ENCODE measurements around the gene MTMR6.

MTMR6 gene

DNA sequence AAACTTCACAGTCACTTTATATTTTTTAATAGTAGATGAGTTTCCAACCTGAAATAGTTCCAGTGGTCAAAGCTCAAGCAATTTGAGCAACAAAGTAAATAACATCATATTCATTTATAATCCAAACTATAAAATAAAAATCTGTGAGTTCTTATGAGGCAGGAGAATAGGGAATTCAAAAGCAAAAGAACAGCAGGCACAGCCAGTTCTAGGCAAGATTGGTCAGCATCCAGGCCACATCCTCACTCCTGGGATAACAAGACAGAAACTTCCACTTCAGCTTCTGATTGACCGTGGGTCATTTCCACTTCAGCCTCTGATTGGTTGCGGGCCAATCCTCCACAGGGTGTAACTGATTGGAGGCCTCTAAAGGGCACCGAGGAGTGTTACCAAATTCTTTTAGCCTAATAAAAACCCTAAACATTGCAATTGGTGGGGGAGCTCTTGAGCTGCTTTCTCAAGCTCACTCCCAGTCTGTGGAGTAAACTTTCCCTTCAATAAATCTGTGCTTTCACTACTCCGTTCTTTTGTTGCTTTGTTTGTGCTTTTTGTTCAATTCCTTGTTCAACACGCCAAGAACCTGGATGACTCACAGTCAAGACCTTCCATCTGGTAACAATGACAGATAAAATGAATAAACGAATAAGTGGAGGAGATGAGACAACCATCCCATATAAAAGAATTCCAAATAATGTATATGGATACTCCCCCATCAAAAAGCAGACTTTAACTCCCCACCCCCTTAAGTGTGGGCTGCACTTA is 72.6 kb downstream of the MTMR6 start:
- no peak for DNase-seq

DNA sequence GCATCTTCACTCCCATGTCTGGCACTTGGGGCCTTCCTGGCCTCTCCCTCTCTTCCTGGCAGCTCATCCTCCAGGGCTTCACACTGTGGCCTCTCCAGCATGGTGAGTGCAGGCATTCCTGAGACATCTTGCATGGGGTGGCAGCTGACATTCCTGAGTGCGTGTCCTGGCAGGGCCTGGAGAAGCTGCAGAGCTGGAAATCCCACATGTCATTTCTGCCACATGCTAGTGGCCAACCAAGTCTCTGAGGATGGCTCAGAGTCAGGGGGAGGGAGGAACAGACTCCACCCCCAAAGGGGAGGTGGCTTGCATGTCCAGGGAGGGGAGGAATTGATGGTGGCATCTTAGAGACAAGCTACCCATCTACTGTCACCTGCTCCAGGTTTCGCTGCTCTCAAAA is 73.6 kb downstream of the MTMR6 start:
- DNase-seq = no peak

DNA sequence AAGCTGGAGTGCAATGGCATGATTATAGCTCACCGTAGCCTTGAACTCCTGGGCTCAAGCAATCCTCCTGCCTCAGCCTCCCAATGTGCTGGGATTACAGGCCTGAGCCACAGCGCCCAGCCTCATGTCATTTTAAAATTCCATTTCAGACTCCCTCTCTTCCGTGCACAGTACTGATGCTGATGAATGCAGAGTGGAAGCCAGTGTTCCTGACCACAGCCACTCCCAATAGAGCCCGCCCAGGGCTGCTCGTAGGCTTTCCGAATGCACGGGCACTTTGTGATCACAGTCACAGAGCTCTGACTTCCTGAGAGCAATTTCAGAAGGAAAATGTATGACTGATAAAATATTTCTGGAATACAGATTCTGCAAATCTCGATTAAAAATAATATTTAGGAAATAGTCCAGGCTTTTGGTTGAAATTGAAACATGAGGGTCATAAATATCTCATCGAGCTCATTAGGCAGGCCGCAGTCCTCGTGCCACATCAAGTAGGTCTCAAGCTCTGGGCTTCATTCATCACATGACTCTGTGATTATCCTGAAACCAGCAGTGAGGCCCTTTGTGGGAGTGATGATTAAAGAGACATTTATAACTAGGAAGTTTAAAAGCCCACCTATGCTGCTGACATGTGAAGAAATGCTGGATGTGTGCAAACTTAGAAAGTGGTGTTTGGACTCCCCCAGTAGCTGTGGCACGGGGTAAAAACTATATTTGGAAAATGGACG is 76.3 kb downstream of the MTMR6 start:
- no peak for DNase-seq

GRCh38 chr13:25207291-25207810 is 79.9 kb downstream of the MTMR6 start:
- DNase-seq = no peak

DNA sequence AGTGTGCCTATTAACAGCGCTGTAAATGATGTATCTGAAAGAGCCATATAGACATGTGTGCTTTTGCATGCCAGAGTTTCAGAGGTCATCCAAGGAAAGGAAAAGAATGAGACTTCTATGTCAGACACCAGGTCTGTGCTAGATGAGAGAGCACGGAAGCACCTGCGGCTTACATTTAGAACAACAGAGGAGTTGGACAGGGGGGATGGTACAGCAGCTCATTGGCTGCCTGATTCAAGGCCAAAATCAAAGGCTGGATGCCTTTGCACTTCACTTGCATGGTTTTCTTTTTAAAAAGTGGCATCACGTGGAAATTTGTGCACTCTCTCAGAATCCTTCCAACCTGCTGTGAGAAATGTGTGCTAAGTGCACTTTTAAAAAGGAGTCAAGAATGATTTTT is 82.4 kb downstream of the MTMR6 start:
- no peak for DNase-seq

DNA sequence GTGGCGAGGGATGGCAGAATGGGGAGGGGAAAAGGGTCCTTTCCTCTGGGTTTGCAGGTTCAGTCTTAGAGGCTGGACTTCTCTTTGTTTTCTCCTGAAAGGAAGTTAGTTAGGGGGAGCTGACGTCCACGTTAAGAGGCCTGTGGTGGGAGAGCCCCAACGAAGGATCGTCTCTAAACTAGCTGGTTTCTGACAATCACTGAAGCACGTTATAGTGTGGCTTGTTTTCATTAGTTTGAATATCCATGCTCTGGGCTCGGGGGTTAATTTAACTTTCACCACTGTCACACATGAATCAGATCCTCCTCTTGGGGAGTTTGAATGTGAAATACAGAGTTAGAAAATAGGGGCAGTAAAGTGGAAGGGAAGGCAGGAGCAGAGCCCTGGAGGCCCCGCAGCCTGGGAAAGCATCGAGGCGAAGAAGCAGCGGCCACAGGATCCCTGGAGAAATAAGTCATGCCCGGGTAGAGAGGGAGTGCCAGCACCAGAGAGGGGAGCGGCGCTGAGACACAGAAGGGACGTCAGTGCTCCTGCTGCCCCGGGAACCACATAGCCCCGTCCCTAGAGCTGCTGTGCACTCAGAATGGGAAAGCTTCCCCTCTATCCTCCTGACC is 84.1 kb downstream of the MTMR6 start:
- no peak for DNase-seq

GRCh38 chr13:25200783-25201182 is 86.5 kb downstream of the MTMR6 start:
- DNase-seq = no peak

DNA sequence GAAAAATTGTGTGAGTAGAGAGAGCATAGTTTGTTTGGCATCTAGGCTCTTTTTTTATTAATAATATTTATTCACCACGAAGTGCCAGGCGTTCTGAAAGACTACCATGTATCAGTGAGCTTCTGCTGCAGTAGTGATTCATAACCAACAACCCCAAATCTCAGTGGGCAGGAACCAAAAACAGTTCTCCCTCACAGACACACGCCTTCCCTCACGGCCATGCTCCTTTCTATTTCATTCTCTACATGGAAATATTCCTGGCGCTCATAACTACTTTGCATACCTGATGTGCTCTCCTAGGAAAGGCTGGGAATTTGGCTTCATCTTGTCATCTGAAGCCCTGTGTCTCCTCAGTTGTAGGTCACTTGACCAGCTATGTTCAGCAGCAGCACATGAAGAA is 88.6 kb downstream of the MTMR6 start:
- no peak for DNase-seq

GRCh38 chr13:25196971-25197370 is 90.3 kb downstream of the MTMR6 start:
- no peak for DNase-seq
